Amniotic epithelial cell (primary cell): ENCODE results near the gene MRPL23.

Experiments used
- DNase-seq: peaks from one replicate; pipeline ENCODE4 v3.0.0-alpha.2; 2010; ENCODE audit warnings: low read depth

Gene MRPL23

DNA sequence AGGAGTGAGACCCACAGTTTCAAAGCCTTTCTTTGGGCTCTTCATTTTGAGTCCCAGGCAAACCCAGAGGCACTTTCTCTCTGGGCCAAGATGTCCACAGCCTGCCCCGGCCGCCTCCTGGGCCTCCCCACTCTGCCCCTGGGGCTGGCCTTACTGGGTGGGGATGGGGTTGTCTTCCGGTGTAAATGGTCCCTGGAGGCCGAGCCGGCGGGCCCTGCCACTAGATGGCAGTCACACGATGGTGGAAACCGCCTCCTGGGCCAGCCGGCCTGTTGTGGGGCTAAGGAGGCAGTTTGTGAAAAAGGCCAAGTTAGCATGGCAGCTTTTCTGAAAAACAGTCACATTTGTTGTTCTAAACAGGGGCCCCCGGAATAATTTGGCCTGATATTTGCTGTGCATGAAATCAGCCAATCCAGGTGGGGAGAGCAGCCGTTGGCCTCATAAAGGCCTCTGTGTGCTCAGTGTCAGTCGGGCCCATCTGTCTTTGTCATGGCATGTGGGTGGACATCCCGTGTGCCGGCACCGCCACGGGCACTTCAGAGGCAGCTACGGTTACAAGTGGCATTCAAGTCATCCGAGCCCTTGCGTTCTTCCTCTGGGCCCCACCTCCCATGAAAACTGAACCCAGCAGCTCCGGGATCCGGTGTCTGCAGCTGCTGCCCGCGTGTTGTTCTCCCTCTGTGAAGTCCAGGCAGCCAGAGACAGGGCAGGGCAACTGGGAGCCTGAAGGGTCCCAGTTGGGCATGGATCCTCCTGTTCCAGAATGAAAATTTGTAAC is 6.5 kb downstream of the MRPL23 start:
- no peak for DNase-seq

DNA sequence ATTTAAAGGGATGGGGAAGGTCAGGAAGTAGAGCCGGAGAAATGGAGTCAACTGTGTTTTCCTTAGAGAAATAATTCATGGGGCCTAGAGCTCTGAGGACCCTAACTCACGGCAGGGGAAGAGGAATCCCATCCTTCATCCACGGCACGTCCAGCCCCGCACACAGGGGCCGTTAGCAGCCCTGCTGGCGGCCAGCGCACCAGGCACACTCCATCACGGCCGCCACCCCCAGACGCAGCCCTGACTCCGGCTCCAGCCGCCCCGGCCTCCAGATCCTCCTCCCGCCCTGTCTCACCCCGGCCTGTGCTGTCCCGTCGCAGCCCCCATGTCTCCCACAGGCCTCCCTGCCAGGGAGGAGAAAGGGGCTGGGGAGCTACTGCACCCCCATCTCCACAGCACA is 11.2 kb downstream of the MRPL23 start:
- no peak for DNase-seq

DNA sequence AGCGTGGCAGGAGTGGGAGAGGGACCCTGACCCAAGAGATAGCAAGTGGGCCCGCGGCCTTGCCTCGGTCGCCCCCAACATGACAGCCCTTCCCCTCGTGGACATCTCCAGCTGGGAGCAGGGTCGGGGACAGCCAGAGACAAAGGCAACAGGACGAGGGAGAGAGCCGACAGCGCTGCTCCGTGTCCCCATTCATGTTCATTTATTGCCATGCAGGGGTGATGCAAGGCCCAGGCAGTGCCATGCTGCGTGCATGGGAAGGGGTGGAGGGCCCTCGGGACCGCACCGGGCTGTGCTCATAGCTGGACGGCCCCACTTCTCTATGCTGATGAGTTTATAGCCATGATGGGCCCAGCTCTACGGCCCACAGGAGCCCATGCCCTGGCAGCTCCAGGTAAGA is 12.7 kb downstream of the MRPL23 start:
- DNase-seq: no peak

DNA sequence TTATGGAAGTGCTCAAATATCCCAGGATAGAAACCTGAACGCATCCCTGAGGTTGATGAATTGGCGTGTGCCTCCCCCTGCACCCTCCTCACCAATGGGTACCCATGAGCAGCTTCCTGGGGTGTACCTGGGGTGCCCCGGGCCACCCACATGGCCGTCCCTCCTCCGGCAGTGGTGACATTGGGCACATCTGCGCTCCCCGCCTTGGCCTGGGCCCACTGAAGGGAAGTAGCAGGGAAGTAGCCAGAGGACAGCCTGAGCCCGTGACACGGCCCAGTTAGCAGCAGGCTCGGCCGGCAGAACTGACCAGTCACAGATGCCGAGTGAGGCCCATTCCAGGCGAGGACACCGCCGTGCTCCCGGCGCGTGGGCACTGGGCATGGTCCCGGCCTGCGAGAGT is 16.7 kb downstream of the MRPL23 start:
- DNase-seq: no peak

DNA sequence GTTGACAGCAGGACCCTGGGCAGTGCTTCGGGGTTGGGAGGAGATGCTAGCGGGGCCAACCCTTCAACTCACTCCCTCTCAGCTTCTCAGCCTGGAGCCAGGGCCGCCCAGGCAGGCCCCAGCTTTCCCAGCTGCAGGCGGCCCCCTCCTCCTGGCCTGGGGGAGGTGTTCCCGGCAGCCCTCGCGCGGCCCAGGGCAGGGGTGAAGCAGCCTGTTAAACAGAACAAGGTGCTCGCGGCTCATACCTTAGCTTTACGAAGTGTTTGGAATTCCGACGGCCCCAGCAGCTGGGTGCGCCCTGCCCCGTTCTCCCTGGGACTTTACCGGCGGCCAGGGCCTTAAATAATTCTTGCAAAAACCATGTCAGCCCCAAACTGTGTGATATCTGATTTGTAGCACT is 17.2 kb downstream of the MRPL23 start:
- no peak for DNase-seq

DNA sequence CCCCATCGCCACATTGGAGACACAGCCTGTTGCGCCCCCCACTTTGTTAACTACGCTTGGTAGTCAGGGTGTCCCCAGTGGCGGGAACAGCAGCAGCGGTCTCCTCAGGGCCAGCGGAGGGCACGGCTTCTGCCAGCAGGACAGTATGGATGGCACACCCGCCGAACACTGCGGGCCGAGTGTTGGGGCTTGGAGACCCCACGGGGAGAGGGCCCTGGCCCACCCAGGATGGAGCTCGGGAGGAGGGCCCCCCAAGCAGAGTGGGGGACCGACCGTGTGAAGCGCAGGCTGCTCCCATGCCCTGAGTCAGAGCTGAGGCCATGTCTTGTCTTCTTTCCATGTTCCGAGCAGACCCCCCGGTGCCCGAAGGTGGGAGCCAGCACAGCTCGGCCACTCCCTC is 17.8 kb downstream of the MRPL23 start:
- DNase-seq: no peak

DNA sequence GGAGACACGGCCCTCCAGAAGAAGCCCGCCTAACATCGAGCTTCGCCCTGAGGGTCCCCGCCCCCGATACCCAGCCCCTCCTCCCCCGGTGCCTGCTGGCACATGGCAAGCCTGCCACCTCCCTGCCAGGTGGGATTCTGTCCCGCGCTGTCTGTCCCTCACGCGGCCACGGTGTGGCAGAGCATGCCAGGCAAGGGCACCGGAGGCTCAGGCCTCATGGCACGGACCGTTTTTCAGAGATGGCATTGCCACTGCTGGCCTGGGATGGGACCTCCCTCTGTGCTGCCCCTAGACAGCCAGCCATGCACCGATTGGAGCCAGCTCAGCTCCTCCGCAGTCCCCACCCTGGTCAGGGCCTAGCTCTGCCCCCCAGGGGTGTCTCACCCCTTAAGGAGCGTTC is 19.4 kb downstream of the MRPL23 start:
- DNase-seq: no peak

DNA sequence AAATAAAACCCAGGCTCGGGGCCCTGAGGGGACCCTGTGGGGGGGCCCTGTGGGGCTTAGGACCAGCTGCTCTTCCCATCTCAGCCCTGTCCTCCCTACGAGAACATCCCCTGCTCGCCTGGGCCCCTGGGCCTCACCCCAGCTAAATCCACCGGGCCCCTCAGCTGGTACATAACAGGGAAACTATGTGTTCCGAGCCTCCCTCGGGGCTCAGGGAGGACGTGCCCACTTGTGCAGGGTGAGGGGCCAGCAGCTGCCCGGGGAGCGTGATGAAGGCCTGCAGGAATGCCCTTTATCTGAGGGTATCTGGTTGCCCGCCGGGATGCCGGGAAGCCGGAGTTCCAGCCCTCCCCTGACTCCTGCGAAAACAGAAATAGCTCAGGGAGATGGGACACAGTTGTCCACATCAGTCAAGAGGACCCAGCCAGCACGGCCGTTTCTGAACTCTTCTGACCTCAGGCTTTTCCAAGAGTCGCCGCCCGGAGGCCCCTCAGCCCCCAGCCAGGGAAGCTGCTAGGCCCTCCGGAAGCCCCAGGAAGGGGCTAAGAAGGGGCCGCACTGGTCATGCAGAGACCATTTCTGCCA is 20.6 kb downstream of the MRPL23 start:
- no peak for DNase-seq

DNA sequence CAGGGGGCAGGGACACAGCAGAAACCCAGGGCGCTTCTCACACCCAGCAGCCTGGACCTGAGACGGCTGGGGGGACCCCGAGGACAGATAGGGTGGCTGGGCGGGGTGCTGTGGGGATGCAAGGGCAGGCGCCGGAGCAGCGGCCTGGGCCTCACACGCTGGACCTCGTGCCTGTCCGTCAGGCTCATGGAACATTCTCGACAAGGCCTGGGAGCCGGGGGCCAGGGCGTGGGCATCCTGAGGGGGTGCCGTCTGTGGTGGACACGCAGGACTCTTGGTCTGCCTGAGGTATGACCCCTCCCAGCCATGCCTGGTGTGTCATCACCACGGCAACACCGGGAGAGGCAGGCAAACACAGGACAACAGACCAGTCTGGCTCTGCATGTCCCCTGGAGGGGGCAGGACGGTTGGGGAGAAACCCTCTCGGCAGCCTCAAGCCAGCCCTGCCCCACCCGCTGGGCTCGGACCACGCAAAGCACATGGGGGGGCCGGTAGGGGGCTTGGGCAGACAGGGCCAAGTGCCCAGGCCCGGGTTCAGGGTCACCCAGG is 21.4 kb downstream of the MRPL23 start:
- no peak for DNase-seq

DNA sequence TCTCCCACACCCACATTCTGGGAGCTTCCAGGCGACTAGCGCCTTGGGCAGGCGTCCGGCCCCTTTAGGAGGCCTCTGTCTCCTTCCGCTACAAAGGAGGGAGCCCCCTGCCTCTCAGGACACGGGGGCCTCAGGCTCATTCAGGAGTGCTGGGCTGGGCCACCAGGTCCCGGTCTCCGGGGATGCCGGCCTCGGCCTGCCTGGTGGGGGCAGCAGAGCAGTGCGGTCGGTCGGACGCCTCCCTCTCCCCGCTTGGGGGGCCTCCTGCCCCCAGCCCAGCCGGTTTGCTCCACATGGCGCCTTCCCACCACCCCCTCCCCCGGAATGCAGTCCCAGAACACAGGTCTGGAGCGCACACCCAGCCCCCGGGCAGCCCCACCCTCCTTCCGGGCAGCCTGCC is 21.9 kb downstream of the MRPL23 start:
- no peak for DNase-seq

DNA sequence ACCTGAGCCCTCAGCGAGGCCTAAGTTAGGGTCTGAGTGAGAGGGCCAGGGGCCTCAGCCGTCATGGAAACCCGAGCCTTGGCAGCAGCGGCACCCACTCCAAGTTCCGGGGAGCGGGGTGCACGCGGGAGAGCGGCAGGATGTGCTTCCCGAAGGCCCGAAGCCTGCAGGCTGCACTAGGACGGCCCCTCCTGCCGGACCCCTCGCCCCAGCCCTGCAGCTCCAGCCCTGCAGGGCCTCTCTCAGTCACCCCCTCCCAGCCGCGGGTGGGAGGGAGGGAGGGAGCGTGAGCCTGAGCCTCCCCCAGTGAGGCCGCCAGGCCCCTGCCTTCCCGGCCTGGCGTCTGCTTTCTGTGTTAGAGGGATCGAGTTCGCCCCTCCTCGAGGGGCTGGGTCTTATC is 22.6 kb downstream of the MRPL23 start:
- no peak for DNase-seq

DNA sequence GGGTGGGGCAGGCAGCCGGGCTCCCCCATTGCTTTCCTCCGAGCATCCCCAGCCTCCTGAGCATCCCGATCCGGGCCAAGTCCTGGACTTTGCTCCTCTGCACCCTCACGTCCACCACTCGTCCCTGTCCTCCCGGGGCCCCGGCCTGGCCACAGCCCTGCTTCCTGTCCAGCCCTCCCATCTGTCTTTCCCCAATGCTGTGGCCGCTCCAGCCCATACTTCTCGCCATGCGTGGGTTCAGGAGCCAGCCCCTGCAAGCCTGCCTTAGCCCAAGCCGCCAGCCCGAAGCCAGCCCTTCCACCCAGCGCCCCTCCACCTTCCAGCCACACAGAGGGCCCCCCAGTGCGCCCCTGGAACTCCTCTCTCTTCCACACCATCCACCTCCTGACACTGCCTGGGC is 23.8 kb downstream of the MRPL23 start:
- no peak for DNase-seq

DNA sequence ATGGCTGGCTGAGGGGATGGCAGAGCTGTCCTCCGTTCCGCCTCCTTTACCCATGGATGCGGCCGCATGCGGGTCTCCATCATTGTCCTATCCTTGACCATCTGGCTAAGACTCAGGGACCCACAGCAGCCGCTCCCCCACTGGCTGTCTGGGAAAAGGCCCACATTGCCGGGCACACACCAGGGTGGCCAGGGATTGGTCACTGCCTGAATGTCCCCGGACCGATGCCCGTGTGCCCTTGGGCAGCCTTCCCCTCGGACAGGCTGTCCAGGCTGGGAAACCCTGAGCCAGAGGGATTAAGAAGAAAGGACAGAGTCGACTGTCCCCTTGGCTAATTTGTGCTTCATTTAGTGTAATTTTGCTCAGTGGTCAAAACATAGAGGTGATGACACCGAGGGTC is 28.1 kb downstream of the MRPL23 start:
- DNase-seq: no peak

DNA sequence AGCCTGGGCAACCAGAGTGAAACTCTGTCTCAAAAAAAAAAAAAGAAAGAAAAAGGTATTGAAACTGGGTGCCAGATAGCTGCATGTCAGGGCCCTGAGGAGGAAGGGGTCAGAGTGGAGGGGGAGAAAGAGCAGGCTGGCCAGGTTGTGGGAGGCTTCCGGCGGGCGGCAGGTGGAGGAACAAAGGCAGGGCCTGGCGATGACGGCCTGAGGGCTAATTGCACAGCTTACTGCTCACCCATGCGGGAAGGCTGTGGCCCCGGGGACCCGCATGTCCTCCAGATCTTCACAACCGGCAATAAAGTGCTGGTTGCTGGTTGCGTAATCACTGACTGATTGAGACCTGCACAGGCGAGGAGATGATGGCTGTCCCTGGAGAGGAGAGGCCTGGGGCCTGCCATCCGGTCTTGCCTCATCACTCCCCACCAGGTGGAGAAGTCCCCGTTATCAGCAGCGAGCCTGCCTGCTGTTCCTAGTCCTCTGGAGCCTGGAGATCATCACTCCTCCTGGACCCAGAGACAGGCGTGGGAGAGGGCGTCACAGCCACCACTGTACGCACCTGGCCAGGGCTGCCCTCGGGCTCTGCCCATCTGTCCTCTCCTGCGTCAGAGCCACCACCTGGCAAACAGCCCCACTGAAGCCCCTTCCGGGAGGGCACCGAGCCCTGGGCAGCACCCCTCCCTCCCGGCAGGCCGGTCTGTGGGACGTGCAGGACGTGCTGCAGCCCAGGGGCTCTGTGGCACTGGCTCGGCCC is 31.8 kb downstream of the MRPL23 start:
- DNase-seq: no peak

DNA sequence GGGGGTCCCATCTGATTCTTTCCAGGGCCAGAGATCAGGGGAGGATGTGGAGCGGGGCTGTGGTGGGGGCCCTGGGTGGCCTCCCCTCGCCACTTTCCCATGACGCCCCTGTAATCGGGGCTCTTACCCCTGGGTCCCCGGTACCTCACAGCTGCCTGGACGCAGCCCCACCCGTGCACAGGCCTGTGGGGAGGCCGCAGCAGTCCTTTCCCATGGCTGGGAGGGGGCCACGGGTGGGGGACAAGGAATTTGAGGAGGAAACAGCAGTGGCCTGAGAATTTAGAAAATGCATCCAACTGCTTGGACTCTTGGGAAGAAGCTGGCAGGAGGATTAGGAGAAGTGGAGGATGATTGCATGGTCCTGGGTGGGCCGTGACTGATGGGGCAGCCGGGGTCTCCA is 32.5 kb downstream of the MRPL23 start:
- DNase-seq: no peak

DNA sequence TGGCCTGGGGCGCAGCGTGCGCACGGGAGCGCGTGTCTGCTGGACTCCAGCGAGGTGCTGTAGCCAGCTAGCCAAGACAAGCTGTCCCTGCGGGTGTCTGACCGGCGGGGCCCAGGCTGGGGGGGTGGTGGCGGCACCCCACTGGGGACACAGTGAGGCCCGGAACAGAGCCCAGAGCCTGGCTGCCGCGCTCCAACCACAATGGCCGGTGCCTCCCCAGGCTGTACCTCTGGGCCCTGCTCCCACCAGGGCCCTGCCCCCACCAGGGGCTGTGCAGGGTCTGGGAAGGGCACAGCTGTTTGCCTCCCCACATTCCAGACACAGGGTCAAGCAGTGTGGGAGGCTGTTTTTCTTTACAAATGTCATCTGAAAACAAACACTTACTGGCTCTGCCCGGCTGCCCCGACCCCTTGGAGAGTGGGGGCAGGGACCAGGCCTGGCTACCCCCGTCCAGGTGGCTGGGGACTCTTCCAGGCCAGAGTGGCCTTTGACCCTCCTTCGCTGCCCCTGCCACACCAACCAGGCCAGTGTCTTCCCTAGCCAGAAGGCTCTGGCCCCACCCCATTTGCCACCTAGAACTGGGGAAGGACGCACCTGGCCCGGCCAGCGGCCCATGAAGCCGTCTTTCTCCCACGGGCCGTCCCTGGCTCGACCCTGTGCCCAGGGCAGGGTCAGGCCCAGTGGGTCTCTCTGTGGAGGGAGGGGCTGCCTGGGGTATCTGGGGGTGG is 35.9 kb downstream of the MRPL23 start:
- DNase-seq: no peak

DNA sequence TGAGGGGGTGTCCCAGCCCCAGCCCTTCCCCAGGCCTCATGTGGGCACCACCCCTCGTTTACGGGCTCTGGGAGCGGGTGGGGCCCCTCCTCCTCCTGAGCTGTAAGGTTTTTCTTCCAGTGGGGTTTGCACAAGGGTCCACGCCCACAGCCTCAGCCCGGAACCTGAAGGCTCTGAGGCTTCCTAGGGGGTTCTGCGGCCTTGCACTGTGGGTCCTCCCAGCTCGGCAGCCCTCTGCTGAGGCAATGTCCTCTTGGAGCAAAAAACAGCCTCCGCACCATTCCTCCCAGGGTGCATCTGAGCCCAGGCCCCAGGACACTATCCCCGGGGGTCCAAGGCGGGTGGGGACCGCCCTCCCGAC is 36.4 kb downstream of the MRPL23 start:
- no peak for DNase-seq

DNA sequence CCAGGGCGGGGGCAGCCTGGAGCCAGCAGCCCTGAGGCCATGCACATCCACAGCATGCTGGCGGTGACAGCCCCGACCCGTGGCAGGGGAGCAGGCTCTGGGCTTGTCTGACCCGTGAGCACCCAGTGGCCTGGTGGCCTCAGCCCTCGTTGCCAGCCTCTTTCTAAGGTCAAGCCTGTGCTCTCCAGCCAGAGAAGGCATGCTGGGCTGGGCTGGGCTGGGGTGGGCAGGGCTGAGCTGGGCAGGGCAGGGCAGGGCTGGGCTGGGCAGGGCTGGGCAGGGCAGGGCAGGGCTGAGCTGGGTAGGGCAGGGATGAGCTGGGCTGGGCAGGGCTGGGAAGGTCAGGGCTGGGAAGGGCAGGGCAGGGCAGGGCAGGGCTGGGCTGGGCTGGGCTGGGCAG is 39.9 kb downstream of the MRPL23 start:
- DNase-seq: no peak

DNA sequence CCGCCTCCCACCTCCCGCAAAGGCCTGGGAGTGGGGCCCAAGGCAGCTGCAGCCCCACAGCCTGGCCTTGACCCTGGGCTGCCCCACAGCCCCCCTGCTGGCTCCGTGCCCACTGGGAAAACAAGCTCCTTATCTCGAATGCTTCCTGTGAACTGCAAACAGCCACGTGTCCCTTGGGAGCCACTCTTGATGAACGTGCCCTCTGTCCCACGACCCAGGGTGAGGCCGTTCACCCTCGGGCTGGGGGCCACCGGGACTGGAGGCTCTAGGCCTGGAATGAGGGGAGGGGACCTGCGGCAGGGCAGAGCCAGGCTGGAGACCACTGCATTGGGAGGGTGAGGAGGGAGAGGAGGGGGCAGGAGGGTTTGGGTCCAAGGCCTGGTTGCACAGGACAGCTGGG is 41.0 kb downstream of the MRPL23 start:
- no peak for DNase-seq

DNA sequence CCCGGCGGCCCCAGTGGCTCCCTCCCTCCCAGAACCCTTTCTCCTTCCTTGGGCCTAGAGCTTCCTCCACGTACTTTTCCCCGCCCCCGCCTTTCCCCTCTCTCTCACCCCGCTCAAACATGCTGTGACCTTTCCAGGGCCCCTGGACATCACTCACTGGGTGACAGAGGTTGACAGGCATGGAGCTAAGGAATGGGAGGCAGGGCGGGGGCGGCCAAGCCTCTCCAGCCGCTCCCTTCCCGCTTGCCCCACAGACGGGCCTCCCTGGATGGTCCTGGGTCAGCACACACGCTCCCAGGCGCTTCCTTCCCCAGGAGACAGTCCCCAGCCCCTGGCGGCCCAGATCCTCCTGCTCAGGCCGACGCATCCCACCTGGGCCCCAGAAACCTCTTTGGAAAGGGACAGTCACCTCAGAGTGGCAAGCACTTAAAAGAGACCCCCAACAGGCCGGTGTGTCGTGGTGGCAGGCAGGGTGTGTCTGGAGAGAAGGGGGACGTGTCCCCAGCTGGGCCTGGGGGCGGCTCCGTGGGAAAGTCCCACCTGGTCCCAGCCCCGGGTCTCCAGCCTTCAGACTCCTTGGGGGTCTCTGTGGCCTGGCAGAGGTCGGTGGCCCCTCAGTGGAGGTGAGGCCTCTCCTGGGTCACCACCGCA is 41.7 kb downstream of the MRPL23 start:
- DNase-seq: peak; percentile 4

DNA sequence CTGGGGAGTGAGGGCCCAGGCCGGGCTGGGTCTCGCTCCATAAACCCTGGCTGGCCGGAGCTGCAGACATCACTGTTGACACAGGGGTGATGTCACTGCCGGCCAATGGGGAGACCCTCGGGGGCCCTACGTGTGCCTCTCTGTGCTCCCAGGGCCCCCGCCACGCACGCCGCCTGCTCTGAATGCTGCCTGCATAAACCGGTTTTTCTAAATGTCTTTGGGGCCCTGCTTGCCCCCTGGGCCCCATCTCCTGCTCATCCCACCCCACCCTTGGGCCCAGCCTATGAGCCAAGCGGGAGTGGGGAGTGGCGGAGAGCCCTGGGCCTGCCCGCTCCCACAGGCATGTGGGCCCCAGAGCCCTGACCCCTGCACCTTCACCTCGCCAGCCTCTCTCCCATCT is 42.8 kb downstream of the MRPL23 start:
- DNase-seq: no peak
